GM12875 (cell line): Measurements from ENCODE around the gene ABLIM2.

Experiments
- H3K4me3 ChIP-seq: one replicate; pipeline ENCODE4 v1.5.1; 2011; ENCODE audit warnings: low read depth, low read length, control low read depth
- CTCF ChIP-seq: IDR thresholded peaks from 2 replicates; pipeline ENCODE4 v1.5.1; 2011; ENCODE audit warnings: low read depth, mild to moderate bottlenecking, control low read depth, inconsistent platforms, low read length, moderate library complexity, borderline replicate concordance; ENCODE audit not compliant: insufficient read depth

ABLIM2 gene

GRCh38 chr4:7938609-7939376 is 219.8 kb downstream of the ABLIM2 start:
- H3K4me3 ChIP-seq = no peak overlapping the region
- no peak for TF ChIP-seq CTCF

- H3K4me3 ChIP-seq = no peak overlapping the region
- TF ChIP-seq CTCF = no peak
Observed at GRCh38 chr4:7938266-7938608, 220.4 kb downstream of the ABLIM2 start.

- no peak overlapping the region for H3K4me3 ChIP-seq
- TF ChIP-seq CTCF = no peak
Observed at GRCh38 chr4:7937006-7937405, 221.6 kb downstream of the ABLIM2 start.

GRCh38 chr4:7933651-7934510 is 224.7 kb downstream of the ABLIM2 start:
- no peak overlapping the region for H3K4me3 ChIP-seq
- no peak for TF ChIP-seq CTCF

- H3K4me3 ChIP-seq = no peak overlapping the region
- TF ChIP-seq CTCF = no peak
Observed at GRCh38 chr4:7932287-7932686, 226.3 kb downstream of the ABLIM2 start.

- TF ChIP-seq CTCF = no peak
- no peak overlapping the region for H3K4me3 ChIP-seq
Observed at GRCh38 chr4:7929118-7929951, 229.3 kb downstream of the ABLIM2 start.
